HG02870 (cell line): Measurements from ENCODE around the gene UNC45A.
A peak's percentile ranks its signal among the peaks of the same experiment; 100 is the strongest.

Experiments
- ATAC-seq: cut with Tn5 transposase; IDR thresholded peaks from one replicate; pipeline ENCODE4 v1.9.1; 2021; ENCODE audit warnings: mild to moderate bottlenecking, moderate library complexity; ENCODE audit not compliant: unreplicated experiment

Gene UNC45A

GRCh38 chr15:90934949-90935751 lies at the start of gene UNC45A:
Gene UNC45A (plus strand): TSS chr15:90935285. CDS start chr15:90935325, 40 bp downstream.
- ATAC-seq: peak; percentile 56

- peak; percentile 37 for ATAC-seq
Measured at GRCh38 chr15:90885432-90886290, 49.4 kb upstream of the UNC45A start.

GRCh38 chr15:90886291-90886614 lies 48.8 kb upstream of the UNC45A start:
- ATAC-seq: no peak

- no peak for ATAC-seq
Measured at GRCh38 chr15:90887037-90887481, 48.0 kb upstream of the UNC45A start.

- ATAC-seq: no peak
Measured at GRCh38 chr15:90889313-90889730, 45.8 kb upstream of the UNC45A start.

- no peak for ATAC-seq
Measured at GRCh38 chr15:90889736-90890456, 45.2 kb upstream of the UNC45A start.

- no peak for ATAC-seq
Measured at GRCh38 chr15:90890839-90891238, 44.2 kb upstream of the UNC45A start.

GRCh38 chr15:90891346-90891949 lies 43.6 kb upstream of the UNC45A start:
- ATAC-seq: no peak

- ATAC-seq: no peak
Measured at GRCh38 chr15:90892023-90892422, 43.1 kb upstream of the UNC45A start.

- no peak for ATAC-seq
Measured at GRCh38 chr15:90892498-90893174, 42.4 kb upstream of the UNC45A start.

- no peak for ATAC-seq
Measured at GRCh38 chr15:90893175-90894090, 41.7 kb upstream of the UNC45A start.

- no peak for ATAC-seq
Measured at GRCh38 chr15:90895571-90896117, 39.4 kb upstream of the UNC45A start.

GRCh38 chr15:90897131-90897655 lies 37.9 kb upstream of the UNC45A start:
- ATAC-seq: peak; percentile 59

GRCh38 chr15:90901175-90902039 lies 33.7 kb upstream of the UNC45A start:
- ATAC-seq: no peak

- ATAC-seq: peak; percentile 62
Measured at GRCh38 chr15:90902040-90902839, 32.8 kb upstream of the UNC45A start.

GRCh38 chr15:90902840-90903732 lies 32.0 kb upstream of the UNC45A start, which contains the start of gene MAN2A2:
Gene MAN2A2 (plus strand): TSS chr15:90903302. CDS start chr15:90904208, 906 bp downstream.
- ATAC-seq: peak; percentile 44
